Fibroblast of the aortic adventitia (primary cell): ENCODE measurements around the gene MOGAT2. TPM values are rescaled to one million over a fixed set of nuclear protein-coding genes. Genes with fewer than 3 reads are reported as not detected.

ENCODE experiments used
- DNase-seq: peaks from one replicate; pipeline ENCODE4 v3.0.0-alpha.2; 2010; ENCODE audit warnings: low read depth
- H3K4me3 ChIP-seq: 2 replicates; pipeline ENCODE4 v1.5.1; 2011; ENCODE audit warnings: low read depth, mild to moderate bottlenecking, control low read depth, low read length, moderate library complexity
- CTCF ChIP-seq: IDR thresholded peaks from 2 replicates; pipeline ENCODE4 v1.5.1; 2011; ENCODE audit warnings: mild to moderate bottlenecking, low read length, control low read depth, inconsistent platforms; ENCODE audit not compliant: insufficient read depth
- total RNA-seq: library from RNA; depleted of rRNA; stranded (reverse); fragments of >200 nt; gene quantifications from 2 replicates; pipeline ENCODE4 v1.2.3, GENCODE V29; 2012; ENCODE audit warnings: low replicate concordance

The MOGAT2 gene
- total RNA-seq, 1 donor = not detected

- no peak for TF ChIP-seq CTCF
- no peak overlapping the region for H3K4me3 ChIP-seq
- DNase-seq = no peak
Measured at GRCh38 chr11:75719340-75720239, 2.0 kb downstream of the MOGAT2 start.

- no peak for TF ChIP-seq CTCF
- DNase-seq = no peak
- H3K4me3 ChIP-seq = no peak overlapping the region
Measured at GRCh38 chr11:75720639-75721038, 3.0 kb downstream of the MOGAT2 start.

GRCh38 chr11:75721852-75722668, 4.4 kb downstream of the MOGAT2 start:
- no peak for TF ChIP-seq CTCF
- no peak for DNase-seq
- no peak overlapping the region for H3K4me3 ChIP-seq

- DNase-seq = no peak
- no peak for TF ChIP-seq CTCF
- no peak overlapping the region for H3K4me3 ChIP-seq
Measured at GRCh38 chr11:75722669-75723042, 5.0 kb downstream of the MOGAT2 start.

- DNase-seq = no peak
- no peak overlapping the region for H3K4me3 ChIP-seq
- TF ChIP-seq CTCF = no peak
Measured at GRCh38 chr11:75725547-75726320, 8.1 kb downstream of the MOGAT2 start.

GRCh38 chr11:75728992-75729391, 11.4 kb downstream of the MOGAT2 start:
- H3K4me3 ChIP-seq = no peak overlapping the region
- no peak for DNase-seq
- no peak for TF ChIP-seq CTCF
